HL-60 (cell line): ENCODE measurements around the gene GIMAP1.

Experiments used
- DNase-seq, 2 experiments: peaks; one replicate each; pipeline ENCODE4 v3.0.0-alpha.2; 2010 to 2020; ENCODE audit warnings: low read depth in 1 of 2, low spot score in 1 of 2
- H3K27ac ChIP-seq: fragments of 250-450 bp; sonication (Bioruptor Pico); replicated peaks from 2 replicates; pipeline ENCODE4 v1.5.1; 2020; ENCODE audit warnings: mild to moderate bottlenecking, moderate library complexity
- H3K27me3 ChIP-seq: fragments of 250-450 bp; sonication (Bioruptor Pico); 2 replicates; pipeline ENCODE4 v1.5.1; 2021; ENCODE audit warnings: mild to moderate bottlenecking, moderate library complexity; ENCODE audit not compliant: insufficient read depth, poor library complexity, severe bottlenecking
- H3K4me3 ChIP-seq: replicated peaks from 2 replicates; pipeline ENCODE4 v1.5.1; 2011; ENCODE audit warnings: mild to moderate bottlenecking, control low read depth, low read length; ENCODE audit not compliant: insufficient read depth
- GABPA ChIP-seq: IDR thresholded peaks from 2 replicates; pipeline ENCODE4 v1.6.1; 2012; ENCODE audit warnings: low read depth
- POLR2AphosphoS5 ChIP-seq: IDR thresholded peaks from 2 replicates; pipeline ENCODE4 v1.6.1; 2012; ENCODE audit warnings: low read depth
- SPI1 ChIP-seq: IDR thresholded peaks from 2 replicates; pipeline ENCODE4 v1.6.1; 2012; ENCODE audit warnings: low read depth, mild to moderate bottlenecking, borderline replicate concordance
- TF ChIP-seq, protein P1 (sequence below): IDR thresholded peaks from one replicate; pipeline ENCODE4 v1.5.1; 2011; ENCODE audit warnings: low read length, control low read depth, inconsistent platforms; ENCODE audit not compliant: insufficient read depth
- TF ChIP-seq, protein P2 (sequence below): IDR thresholded peaks from 2 replicates; pipeline ENCODE4 v1.6.1; 2012; ENCODE audit warnings: low read depth; ENCODE audit not compliant: insufficient replicate concordance

Gene GIMAP1

DNA sequence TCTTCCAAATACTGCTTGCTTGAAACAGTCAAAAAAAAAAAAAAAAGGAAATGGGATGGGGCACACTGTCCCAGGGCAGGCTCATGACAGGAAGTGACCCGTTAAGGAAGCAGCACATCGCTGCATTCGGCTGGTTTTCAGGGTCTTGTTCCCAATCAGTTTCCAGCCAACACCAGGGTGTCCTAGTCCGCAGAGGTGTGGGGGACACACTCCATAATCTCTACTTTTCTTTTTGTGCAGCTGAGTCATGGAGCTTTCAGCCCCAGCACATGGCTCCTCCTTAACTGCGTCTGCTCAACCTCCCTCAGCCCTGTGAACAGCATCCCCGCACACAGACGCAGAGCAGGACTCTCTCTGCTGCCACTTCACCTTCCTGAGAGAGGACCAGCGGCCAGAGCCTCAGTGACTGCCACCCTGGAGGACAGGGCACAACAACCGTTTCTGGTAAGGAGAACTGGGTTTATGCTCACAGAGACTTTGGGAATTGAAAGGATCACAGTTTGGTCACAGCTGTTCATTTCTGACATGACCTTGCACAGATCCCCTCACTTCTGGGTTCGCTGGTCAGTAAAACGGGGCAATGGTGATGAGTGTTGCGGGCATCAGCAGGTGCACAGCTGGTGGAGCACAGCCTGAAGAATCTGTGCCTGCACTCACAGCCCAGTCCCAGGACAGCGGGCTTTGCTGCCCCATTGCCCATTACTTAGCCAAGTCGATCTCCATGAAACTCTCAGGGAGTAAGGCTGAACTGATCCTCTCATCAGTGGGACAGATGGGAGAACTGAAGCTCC lies 21.0 kb downstream of the GIMAP1 start, which contains the start of gene GIMAP5:
TSS of gene GIMAP5 (plus strand) at position 154 of the 791 bp plus-strand sequence. CDS start 3,467 bp downstream, outside the sequence.
- TF ChIP-seq GABPA (peak; percentile 57; the same call in 1 of the 2 replicates), POLR2AphosphoS5 (peak; percentile 35; the same call in 1 of the 2 replicates), SPI1 (peak; percentile 83)
- TF ChIP-seq, protein P1, sequence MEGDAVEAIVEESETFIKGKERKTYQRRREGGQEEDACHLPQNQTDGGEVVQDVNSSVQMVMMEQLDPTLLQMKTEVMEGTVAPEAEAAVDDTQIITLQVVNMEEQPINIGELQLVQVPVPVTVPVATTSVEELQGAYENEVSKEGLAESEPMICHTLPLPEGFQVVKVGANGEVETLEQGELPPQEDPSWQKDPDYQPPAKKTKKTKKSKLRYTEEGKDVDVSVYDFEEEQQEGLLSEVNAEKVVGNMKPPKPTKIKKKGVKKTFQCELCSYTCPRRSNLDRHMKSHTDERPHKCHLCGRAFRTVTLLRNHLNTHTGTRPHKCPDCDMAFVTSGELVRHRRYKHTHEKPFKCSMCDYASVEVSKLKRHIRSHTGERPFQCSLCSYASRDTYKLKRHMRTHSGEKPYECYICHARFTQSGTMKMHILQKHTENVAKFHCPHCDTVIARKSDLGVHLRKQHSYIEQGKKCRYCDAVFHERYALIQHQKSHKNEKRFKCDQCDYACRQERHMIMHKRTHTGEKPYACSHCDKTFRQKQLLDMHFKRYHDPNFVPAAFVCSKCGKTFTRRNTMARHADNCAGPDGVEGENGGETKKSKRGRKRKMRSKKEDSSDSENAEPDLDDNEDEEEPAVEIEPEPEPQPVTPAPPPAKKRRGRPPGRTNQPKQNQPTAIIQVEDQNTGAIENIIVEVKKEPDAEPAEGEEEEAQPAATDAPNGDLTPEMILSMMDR: no peak
- TF ChIP-seq, protein P2, sequence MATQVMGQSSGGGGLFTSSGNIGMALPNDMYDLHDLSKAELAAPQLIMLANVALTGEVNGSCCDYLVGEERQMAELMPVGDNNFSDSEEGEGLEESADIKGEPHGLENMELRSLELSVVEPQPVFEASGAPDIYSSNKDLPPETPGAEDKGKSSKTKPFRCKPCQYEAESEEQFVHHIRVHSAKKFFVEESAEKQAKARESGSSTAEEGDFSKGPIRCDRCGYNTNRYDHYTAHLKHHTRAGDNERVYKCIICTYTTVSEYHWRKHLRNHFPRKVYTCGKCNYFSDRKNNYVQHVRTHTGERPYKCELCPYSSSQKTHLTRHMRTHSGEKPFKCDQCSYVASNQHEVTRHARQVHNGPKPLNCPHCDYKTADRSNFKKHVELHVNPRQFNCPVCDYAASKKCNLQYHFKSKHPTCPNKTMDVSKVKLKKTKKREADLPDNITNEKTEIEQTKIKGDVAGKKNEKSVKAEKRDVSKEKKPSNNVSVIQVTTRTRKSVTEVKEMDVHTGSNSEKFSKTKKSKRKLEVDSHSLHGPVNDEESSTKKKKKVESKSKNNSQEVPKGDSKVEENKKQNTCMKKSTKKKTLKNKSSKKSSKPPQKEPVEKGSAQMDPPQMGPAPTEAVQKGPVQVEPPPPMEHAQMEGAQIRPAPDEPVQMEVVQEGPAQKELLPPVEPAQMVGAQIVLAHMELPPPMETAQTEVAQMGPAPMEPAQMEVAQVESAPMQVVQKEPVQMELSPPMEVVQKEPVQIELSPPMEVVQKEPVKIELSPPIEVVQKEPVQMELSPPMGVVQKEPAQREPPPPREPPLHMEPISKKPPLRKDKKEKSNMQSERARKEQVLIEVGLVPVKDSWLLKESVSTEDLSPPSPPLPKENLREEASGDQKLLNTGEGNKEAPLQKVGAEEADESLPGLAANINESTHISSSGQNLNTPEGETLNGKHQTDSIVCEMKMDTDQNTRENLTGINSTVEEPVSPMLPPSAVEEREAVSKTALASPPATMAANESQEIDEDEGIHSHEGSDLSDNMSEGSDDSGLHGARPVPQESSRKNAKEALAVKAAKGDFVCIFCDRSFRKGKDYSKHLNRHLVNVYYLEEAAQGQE: no peak
- Histone ChIP-seq H3K27ac (no peak within 1 kb of the TSS; the same call in 1 of the 2 replicates), H3K4me3 (peak within 1 kb of the TSS; percentile 41), H3K27me3 (no peaks in the 10 kb centered on the region)
- DNase-seq: peak in 1 of 2 experiments; percentile 16

DNA sequence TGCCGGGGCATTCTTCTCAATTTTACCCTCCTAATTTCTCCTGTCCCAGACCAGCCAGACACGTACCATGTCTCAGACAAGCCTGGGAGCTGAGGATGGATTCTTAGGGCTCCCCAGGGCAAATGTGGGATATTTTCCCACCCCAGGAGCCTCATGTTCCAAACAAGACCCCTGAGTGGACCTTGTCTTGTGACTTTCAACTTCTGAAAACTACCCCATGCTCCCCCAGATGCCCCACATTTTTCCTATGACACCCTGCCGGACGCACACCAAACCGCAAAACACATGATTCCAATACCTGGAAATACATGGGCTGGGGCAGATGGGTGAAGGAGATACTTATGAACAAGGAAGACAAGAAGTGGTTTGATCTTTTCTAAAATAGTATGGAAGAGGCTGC lies 21.7 kb downstream of the GIMAP1 start:
- TF ChIP-seq, protein P2: no peak
- no peak for TF ChIP-seq SPI1
- no peak for TF ChIP-seq POLR2AphosphoS5
- TF ChIP-seq GABPA: no peak
- H3K4me3 ChIP-seq: peak overlapping the region; percentile 41; the same call in 1 of the 2 replicates
- DNase-seq: no peak
- no peaks in the 10 kb centered on the region for H3K27me3 ChIP-seq
- H3K27ac ChIP-seq: no peak overlapping the region

DNA sequence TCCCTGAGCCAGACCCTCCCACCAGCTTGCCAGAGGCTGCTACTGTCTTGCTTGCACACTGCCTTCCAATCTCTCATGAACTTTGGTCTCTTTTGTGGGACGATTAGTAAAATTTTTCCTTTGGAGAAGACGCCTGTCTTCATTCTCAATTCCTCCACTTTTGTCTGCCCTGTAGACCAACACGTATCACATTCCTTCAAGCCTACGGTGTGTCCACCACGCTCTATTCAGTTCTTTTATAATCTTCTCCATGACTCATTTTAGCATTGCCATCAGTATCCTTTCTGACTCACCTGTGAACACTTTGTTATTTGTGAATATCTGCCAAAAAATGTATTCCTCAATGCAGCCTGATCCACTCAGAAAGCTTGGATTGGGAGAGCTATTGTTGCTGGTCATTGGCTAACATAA lies 22.2 kb downstream of the GIMAP1 start:
- Histone ChIP-seq H3K27me3 (no peaks in the 10 kb centered on the region), H3K4me3 (no peak overlapping the region), H3K27ac (no peak overlapping the region)
- no peak for DNase-seq
- TF ChIP-seq, protein P2: no peak
- no peak for TF ChIP-seq SPI1
- TF ChIP-seq, protein P1: no peak
- TF ChIP-seq POLR2AphosphoS5: no peak
- no peak for TF ChIP-seq GABPA
